ENCODE data around the gene GPC3. TPM values are rescaled to one million over a fixed set of nuclear protein-coding genes. Genes with fewer than 3 reads are reported as not detected.

GPC3 gene
- total and polyA plus RNA-seq, 2 experiments from 2014 or later = 36.8 to 60.1 TPM

DNA sequence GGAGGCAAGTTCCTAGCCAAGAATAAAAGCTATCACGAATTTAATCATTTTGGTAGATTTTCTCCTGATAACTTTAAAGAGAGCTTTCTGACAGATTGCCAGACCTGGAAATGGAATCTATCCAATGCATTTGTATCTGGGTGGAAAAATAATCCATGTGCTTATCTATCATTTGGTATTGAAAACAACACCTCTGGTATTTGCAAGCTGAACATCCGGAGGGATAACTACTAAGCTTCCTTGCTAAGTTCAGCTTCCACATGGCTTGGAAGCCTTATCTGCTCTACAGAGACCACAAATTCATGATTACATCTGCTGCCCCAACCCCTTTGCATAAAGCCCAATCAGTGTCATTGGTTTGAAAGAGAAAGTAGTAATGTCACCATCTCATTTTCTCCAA, 230.7 kb downstream of the GPC3 start:
- Mint-ChIP-seq H3K4me1 (peaks cover 2% of the 10 kb centered on the region; the same call in 1 of the 3 replicates), H3K9me3 (no peaks in the 10 kb centered on the region), H3K27ac (no peak overlapping the region), H3K36me3 (ENCODE audit: low read depth) (no peaks in the 10 kb centered on the region), H3K4me3 (no peak overlapping the region), H3K27me3 (ENCODE audit: insufficient read depth, low read depth, poor library complexity) (no peaks in the 10 kb centered on the region)
- H2AFZ ChIP-seq = no peak overlapping the region
- no peaks in the 10 kb centered on the region for H3K4me1 ChIP-seq (ENCODE audit: insufficient read depth)
- ATAC-seq (no peak), DNase-seq (ENCODE audit: low spot score) (no peak)
- H4K20me1 ChIP-seq (replicated peaks; ENCODE audit: insufficient read depth) = no peaks in the 10 kb centered on the region
- no peaks in the 10 kb centered on the region for H3F3A ChIP-seq (replicated peaks; ENCODE audit: low read depth)
- H3K79me2 ChIP-seq (replicated peaks; ENCODE audit: insufficient read depth) = no peaks in the 10 kb centered on the region
- no peak overlapping the region for H3K4me3 ChIP-seq
- H3K4me2 ChIP-seq = no peak overlapping the region
- H3K27me3 ChIP-seq (ENCODE audit: insufficient read depth) = no peaks in the 10 kb centered on the region
- no peak overlapping the region for H3K27ac ChIP-seq (ENCODE audit: low read depth)
- TF ChIP-seq, protein P1, sequence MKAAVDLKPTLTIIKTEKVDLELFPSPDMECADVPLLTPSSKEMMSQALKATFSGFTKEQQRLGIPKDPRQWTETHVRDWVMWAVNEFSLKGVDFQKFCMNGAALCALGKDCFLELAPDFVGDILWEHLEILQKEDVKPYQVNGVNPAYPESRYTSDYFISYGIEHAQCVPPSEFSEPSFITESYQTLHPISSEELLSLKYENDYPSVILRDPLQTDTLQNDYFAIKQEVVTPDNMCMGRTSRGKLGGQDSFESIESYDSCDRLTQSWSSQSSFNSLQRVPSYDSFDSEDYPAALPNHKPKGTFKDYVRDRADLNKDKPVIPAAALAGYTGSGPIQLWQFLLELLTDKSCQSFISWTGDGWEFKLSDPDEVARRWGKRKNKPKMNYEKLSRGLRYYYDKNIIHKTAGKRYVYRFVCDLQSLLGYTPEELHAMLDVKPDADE (IDR thresholded peaks at IDR 0.05) = no peak
- TF ChIP-seq NANOG (IDR thresholded peaks at IDR 0.05; ENCODE audit: borderline replicate concordance) (no peak), CREB1 (CRISPR knock-in tag; IDR thresholded peaks at IDR 0.05; ENCODE audit: low read depth) (no peak), JUNB (IDR thresholded peaks at IDR 0.05; ENCODE audit: unreplicated experiment) (no peak)
- TF ChIP-seq, protein P2, sequence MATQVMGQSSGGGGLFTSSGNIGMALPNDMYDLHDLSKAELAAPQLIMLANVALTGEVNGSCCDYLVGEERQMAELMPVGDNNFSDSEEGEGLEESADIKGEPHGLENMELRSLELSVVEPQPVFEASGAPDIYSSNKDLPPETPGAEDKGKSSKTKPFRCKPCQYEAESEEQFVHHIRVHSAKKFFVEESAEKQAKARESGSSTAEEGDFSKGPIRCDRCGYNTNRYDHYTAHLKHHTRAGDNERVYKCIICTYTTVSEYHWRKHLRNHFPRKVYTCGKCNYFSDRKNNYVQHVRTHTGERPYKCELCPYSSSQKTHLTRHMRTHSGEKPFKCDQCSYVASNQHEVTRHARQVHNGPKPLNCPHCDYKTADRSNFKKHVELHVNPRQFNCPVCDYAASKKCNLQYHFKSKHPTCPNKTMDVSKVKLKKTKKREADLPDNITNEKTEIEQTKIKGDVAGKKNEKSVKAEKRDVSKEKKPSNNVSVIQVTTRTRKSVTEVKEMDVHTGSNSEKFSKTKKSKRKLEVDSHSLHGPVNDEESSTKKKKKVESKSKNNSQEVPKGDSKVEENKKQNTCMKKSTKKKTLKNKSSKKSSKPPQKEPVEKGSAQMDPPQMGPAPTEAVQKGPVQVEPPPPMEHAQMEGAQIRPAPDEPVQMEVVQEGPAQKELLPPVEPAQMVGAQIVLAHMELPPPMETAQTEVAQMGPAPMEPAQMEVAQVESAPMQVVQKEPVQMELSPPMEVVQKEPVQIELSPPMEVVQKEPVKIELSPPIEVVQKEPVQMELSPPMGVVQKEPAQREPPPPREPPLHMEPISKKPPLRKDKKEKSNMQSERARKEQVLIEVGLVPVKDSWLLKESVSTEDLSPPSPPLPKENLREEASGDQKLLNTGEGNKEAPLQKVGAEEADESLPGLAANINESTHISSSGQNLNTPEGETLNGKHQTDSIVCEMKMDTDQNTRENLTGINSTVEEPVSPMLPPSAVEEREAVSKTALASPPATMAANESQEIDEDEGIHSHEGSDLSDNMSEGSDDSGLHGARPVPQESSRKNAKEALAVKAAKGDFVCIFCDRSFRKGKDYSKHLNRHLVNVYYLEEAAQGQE (IDR thresholded peaks at IDR 0.05; ENCODE audit: unreplicated experiment) = no peak
- TF ChIP-seq, protein P3, sequence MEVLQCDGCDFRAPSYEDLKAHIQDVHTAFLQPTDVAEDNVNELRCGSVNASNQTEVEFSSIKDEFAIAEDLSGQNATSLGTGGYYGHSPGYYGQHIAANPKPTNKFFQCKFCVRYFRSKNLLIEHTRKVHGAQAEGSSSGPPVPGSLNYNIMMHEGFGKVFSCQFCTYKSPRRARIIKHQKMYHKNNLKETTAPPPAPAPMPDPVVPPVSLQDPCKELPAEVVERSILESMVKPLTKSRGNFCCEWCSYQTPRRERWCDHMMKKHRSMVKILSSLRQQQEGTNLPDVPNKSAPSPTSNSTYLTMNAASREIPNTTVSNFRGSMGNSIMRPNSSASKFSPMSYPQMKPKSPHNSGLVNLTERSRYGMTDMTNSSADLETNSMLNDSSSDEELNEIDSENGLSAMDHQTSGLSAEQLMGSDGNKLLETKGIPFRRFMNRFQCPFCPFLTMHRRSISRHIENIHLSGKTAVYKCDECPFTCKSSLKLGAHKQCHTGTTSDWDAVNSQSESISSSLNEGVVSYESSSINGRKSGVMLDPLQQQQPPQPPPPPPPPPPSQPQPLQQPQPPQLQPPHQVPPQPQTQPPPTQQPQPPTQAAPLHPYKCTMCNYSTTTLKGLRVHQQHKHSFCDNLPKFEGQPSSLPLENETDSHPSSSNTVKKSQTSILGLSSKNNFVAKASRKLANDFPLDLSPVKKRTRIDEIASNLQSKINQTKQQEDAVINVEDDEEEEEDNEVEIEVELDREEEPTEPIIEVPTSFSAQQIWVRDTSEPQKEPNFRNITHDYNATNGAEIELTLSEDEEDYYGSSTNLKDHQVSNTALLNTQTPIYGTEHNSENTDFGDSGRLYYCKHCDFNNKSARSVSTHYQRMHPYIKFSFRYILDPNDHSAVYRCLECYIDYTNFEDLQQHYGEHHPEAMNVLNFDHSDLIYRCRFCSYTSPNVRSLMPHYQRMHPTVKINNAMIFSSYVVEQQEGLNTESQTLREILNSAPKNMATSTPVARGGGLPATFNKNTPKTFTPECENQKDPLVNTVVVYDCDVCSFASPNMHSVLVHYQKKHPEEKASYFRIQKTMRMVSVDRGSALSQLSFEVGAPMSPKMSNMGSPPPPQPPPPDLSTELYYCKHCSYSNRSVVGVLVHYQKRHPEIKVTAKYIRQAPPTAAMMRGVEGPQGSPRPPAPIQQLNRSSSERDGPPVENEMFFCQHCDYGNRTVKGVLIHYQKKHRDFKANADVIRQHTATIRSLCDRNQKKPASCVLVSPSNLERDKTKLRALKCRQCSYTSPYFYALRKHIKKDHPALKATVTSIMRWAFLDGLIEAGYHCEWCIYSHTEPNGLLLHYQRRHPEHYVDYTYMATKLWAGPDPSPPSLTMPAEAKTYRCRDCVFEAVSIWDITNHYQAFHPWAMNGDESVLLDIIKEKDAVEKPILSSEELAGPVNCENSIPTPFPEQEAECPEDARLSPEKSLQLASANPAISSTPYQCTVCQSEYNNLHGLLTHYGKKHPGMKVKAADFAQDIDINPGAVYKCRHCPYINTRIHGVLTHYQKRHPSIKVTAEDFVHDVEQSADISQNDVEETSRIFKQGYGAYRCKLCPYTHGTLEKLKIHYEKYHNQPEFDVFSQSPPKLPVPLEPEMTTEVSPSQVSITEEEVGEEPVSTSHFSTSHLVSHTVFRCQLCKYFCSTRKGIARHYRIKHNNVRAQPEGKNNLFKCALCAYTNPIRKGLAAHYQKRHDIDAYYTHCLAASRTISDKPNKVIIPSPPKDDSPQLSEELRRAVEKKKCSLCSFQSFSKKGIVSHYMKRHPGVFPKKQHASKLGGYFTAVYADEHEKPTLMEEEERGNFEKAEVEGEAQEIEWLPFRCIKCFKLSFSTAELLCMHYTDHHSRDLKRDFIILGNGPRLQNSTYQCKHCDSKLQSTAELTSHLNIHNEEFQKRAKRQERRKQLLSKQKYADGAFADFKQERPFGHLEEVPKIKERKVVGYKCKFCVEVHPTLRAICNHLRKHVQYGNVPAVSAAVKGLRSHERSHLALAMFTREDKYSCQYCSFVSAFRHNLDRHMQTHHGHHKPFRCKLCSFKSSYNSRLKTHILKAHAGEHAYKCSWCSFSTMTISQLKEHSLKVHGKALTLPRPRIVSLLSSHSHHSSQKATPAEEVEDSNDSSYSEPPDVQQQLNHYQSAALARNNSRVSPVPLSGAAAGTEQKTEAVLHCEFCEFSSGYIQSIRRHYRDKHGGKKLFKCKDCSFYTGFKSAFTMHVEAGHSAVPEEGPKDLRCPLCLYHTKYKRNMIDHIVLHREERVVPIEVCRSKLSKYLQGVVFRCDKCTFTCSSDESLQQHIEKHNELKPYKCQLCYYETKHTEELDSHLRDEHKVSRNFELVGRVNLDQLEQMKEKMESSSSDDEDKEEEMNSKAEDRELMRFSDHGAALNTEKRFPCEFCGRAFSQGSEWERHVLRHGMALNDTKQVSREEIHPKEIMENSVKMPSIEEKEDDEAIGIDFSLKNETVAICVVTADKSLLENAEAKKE (CRISPR knock-in tag; IDR thresholded peaks at IDR 0.05) = no peak
- H3K9me2 ChIP-seq (ENCODE audit: insufficient read depth) = no peaks in the 10 kb centered on the region
- no peaks in the 10 kb centered on the region for H3K36me3 ChIP-seq (ENCODE audit: insufficient read depth)

All from GM23338 (cell line).